ENCODE results near the gene HCLS1.

HCLS1 gene

DNA sequence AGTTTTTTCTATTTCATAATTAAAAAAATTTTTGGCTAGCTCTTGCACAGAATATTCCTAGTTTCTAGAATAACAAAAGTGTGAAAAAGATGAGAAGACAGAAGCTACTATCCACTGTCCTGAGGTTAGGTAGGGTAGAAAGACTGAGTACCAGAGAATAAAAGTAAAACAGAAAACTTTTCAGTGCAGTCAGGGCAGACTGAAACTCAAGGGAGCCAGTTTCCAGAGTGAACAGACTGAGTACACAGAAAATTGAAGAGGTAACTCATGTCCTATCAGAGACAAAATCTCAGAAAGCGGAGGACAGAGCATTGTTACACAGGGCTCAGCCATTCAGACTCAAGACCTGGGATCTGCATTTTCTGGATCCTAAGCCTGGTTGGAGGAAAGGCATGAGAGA, 76.3 kb downstream of the HCLS1 start:
- TF ChIP-seq, protein P1, sequence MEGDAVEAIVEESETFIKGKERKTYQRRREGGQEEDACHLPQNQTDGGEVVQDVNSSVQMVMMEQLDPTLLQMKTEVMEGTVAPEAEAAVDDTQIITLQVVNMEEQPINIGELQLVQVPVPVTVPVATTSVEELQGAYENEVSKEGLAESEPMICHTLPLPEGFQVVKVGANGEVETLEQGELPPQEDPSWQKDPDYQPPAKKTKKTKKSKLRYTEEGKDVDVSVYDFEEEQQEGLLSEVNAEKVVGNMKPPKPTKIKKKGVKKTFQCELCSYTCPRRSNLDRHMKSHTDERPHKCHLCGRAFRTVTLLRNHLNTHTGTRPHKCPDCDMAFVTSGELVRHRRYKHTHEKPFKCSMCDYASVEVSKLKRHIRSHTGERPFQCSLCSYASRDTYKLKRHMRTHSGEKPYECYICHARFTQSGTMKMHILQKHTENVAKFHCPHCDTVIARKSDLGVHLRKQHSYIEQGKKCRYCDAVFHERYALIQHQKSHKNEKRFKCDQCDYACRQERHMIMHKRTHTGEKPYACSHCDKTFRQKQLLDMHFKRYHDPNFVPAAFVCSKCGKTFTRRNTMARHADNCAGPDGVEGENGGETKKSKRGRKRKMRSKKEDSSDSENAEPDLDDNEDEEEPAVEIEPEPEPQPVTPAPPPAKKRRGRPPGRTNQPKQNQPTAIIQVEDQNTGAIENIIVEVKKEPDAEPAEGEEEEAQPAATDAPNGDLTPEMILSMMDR (IDR thresholded peaks at IDR 0.05; ENCODE audit: insufficient read depth, low read depth, low read length, missing control alignments) = no peak
- H3K4me3 ChIP-seq (ENCODE audit: low read depth, low read length) = no peak overlapping the region
- peak; percentile 25 for DNase-seq (ENCODE audit: low read depth)

DNA sequence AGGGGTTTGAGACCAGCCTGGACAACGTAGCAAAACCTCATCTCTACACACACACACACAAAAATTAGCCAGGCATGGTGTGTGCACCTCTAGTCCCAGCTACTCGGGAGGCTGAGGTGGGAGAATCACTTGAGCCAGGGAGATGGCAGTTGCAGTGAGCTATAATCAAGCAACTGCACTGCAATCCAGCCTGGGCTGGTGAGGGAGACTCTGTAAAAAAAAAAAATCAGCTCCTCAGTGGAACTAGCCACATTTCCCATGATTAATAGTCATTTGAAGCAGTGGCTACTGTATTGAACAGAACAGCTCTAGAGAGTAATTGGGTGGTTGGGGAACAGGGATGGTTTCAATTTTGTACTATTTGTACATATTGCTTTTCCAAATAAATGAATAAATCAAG, 79.0 kb downstream of the HCLS1 start:
- H3K4me3 ChIP-seq (ENCODE audit: low read depth, low read length) = no peak overlapping the region
- TF ChIP-seq, protein P1 (IDR thresholded peaks at IDR 0.05; ENCODE audit: insufficient read depth, low read depth, low read length, missing control alignments) = no peak
- no peak for DNase-seq (ENCODE audit: low read depth)
